Common myeloid progenitor, CD34-positive (primary cell): ENCODE measurements around the gene TMEM9.

ENCODE experiments used
- CTCF ChIA-PET: fragments of 350-600 bp; sonication (Branson Sonifier 250); formaldehyde crosslinking; loops from one replicate; lab custom pipeline; 2021; ENCODE audit warnings: antibody characterized with exemption; lab: Charles Lee
- POLR2A ChIA-PET: fragments of 350-600 bp; sonication (Branson Sonifier 250); formaldehyde crosslinking; loops from one replicate; lab custom pipeline; 2021; ENCODE audit warnings: antibody characterized with exemption; lab: Charles Lee
- DNase-seq, 3 donors: peaks; one replicate each; pipeline versions ENCODE4 v3.0.0 to v3.0.0-alpha.2; 2013
- H3K27ac ChIP-seq, 2 experiments: 1 replicate in 1 of 2; 2 replicates in 1 of 2; pipeline ENCODE4 v1.7.0; 2013; ENCODE audit warnings: inconsistent platforms in 2 of 2, low read length in 2 of 2, mild to moderate bottlenecking in 2 of 2, low read depth in 1 of 2, moderate library complexity in 1 of 2; ENCODE audit not compliant: severe bottlenecking in 2 of 2, insufficient read depth in 1 of 2, poor library complexity in 1 of 2
- H3K27me3 ChIP-seq, 5 experiments: replicated peaks in 2 of 5; 1 replicate in 3 of 5; 2 replicates in 2 of 5; pipeline versions ENCODE4 v1.6.1 to v1.7.0; 2013; ENCODE audit warnings: low read length in 4 of 5, mild to moderate bottlenecking in 2 of 5, moderate library complexity in 2 of 5, inconsistent platforms in 1 of 5; ENCODE audit not compliant: insufficient read depth in 5 of 5, control insufficient read depth in 4 of 5
- H3K36me3 ChIP-seq, 4 experiments: 1 replicate in 2 of 4; 2 replicates in 2 of 4; pipeline versions ENCODE4 v1.6.1 to v1.7.0; 2013; ENCODE audit warnings: low read length in 3 of 4, control low read depth in 1 of 4, mild to moderate bottlenecking in 1 of 4; ENCODE audit not compliant: control insufficient read depth in 4 of 4, insufficient read depth in 4 of 4
- H3K4me1 ChIP-seq, 4 experiments: 1 replicate in 3 of 4; 2 replicates in 1 of 4; pipeline versions ENCODE4 v1.6.1 to v1.7.1; 2013; ENCODE audit warnings: low read length in 3 of 4, mild to moderate bottlenecking in 3 of 4, control low read depth in 1 of 4, inconsistent platforms in 1 of 4, moderate library complexity in 1 of 4; ENCODE audit not compliant: control insufficient read depth in 4 of 4, insufficient read depth in 4 of 4; ENCODE audit errors: control extremely low read depth in 1 of 4
- H3K4me3 ChIP-seq, 7 experiments: 1 replicate in 4 of 7; 2 replicates in 3 of 7; pipeline versions ENCODE4 v1.5.1 to v1.7.0; 2013; ENCODE audit warnings: mild to moderate bottlenecking in 7 of 7, low read length in 6 of 7, moderate library complexity in 6 of 7, inconsistent platforms in 2 of 7, low read depth in 2 of 7, control low read depth in 1 of 7; ENCODE audit not compliant: insufficient read depth in 4 of 7, control insufficient read depth in 1 of 7; ENCODE audit errors: extremely low read depth in 1 of 7
- H3K9me3 ChIP-seq, 5 experiments: 1 replicate in 4 of 5; 2 replicates in 1 of 5; pipeline versions ENCODE4 v1.6.1 to v1.7.1; 2013; ENCODE audit warnings: low read length in 4 of 5, mild to moderate bottlenecking in 2 of 5, inconsistent platforms in 1 of 5, low read depth in 1 of 5, moderate library complexity in 1 of 5; ENCODE audit not compliant: control insufficient read depth in 4 of 5, insufficient read depth in 2 of 5; ENCODE audit errors: control extremely low read depth in 1 of 5
- WGBS: methylation state at CpG from one replicate; pipeline ENCODE4 v1.1.5; 2013; ENCODE audit not compliant: insufficient coverage; 5-methylcytosine and 5-hydroxymethylcytosine counted together

The TMEM9 gene

GRCh38 chr1:201131398-201131797 lies 22.9 kb downstream of the TMEM9 start:
- Histone ChIP-seq H3K9me3 (no peaks in the 10 kb centered on the region), H3K36me3 (peaks cover 4 to 23% (median 13%) of the 10 kb centered on the region in 4 experiments), H3K4me1 (no peaks in the 10 kb centered on the region), H3K27me3 (no peaks in the 10 kb centered on the region), H3K27ac (no peak overlapping the region), H3K4me3 (no peak overlapping the region)
- CTCF ChIA-PET, result no interaction called here
- POLR2A ChIA-PET, result no interaction called here
- WGBS, result 96% methylated on average over 4 of the region's 4 CpGs
- DNase-seq, result no peak

- ChIA-PET CTCF (interaction anchor here (3.4 kb wide), 1 partner anchor 10 kb away, joined by 14 read pairs; no protein-coding TSS in a partner anchor), POLR2A (no interaction called here)
- Histone ChIP-seq H3K27ac (no peak overlapping the region), H3K9me3 (no peaks in the 10 kb centered on the region), H3K36me3 (peaks cover 0 to under 1% (median 0%) of the 10 kb centered on the region in 4 experiments), H3K4me1 (no peaks in the 10 kb centered on the region), H3K27me3 (peaks cover 0 to 3% (median 0%) of the 10 kb centered on the region in 5 experiments), H3K4me3 (no peak overlapping the region)
- DNase-seq, result no peak
- WGBS, result over 99% methylated on average over 12 of the region's 13 CpGs
These were observed 25.3 kb downstream of the TMEM9 start for GRCh38 chr1:201128962-201129361.

DNA sequence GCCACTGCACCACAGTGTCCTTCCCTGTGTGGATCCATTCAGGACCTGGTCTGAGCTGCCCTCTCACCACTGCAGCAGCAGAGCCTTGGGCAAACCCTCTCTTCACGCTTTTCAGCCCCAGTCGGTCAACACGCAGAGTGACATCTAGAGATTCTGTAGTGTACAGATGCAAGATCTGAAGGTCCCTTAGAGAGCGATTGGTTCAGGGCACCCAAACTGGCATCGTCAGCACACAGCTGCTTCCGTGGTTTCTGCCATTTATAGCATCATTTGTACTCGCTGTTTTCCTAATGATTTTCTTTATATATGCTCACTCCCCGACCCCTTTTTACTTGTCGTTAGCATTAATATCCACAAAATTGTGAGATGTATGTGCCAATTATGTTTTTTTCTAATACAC lies 25.8 kb downstream of the TMEM9 start:
- Histone ChIP-seq H3K27ac (no peak overlapping the region), H3K4me1 (no peaks in the 10 kb centered on the region), H3K36me3 (no peaks in the 10 kb centered on the region), H3K4me3 (no peak overlapping the region), H3K27me3 (peaks cover 0 to 6% (median 0%) of the 10 kb centered on the region in 5 experiments), H3K9me3 (no peaks in the 10 kb centered on the region)
- CTCF ChIA-PET, result interaction anchor here (3.4 kb wide), 1 partner anchor 9 kb away, joined by 14 read pairs; no protein-coding TSS in a partner anchor
- WGBS, result 93% methylated on average over 6 of the region's 9 CpGs
- POLR2A ChIA-PET, result no interaction called here
- peak in 1 of 3 donors; percentile 4 for DNase-seq

DNA sequence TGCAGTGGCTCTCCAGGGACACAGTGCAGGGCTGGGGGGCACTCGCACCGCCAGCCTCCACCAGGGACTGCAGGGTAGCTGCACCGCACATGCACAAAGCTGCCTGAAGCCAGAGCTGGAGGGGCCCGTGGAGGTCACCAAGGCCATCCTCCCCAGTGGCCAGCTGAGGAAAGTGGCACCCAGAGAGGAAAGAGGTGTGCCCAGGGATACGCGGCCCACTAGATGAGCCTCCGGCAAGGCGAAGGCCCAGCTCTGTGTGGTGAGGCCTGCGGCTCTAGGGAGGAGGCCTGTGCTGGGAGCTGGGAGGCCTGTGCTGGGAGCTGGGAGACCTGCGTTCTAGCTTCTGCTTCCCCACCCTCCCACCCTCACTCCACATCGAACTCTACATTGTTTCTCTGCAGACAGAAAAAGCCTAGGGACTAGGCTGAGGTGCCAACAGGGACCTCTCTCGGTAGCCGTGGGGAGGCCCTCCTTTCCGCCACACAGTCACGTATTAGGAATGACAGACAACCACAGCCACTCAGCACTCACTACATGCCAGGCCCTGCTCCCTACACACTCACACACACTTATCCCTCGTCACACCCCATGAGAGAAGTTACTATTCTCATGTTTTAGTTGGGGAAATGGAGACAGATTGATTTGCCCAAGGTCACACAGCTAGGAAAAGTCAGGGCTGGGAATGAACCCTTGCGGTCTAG lies 26.4 kb downstream of the TMEM9 start:
- ChIA-PET CTCF (interaction anchor here (3.4 kb wide), 1 partner anchor 9 kb away, joined by 14 read pairs; no protein-coding TSS in a partner anchor), POLR2A (no interaction called here)
- Histone ChIP-seq H3K4me1 (no peaks in the 10 kb centered on the region), H3K36me3 (no peaks in the 10 kb centered on the region), H3K9me3 (no peaks in the 10 kb centered on the region), H3K4me3 (no peak overlapping the region), H3K27ac (no peak overlapping the region), H3K27me3 (peaks cover 0 to 6% (median 0%) of the 10 kb centered on the region in 5 experiments)
- DNase-seq, result no peak
- WGBS, result 96% methylated on average over 11 of the region's 17 CpGs

DNA sequence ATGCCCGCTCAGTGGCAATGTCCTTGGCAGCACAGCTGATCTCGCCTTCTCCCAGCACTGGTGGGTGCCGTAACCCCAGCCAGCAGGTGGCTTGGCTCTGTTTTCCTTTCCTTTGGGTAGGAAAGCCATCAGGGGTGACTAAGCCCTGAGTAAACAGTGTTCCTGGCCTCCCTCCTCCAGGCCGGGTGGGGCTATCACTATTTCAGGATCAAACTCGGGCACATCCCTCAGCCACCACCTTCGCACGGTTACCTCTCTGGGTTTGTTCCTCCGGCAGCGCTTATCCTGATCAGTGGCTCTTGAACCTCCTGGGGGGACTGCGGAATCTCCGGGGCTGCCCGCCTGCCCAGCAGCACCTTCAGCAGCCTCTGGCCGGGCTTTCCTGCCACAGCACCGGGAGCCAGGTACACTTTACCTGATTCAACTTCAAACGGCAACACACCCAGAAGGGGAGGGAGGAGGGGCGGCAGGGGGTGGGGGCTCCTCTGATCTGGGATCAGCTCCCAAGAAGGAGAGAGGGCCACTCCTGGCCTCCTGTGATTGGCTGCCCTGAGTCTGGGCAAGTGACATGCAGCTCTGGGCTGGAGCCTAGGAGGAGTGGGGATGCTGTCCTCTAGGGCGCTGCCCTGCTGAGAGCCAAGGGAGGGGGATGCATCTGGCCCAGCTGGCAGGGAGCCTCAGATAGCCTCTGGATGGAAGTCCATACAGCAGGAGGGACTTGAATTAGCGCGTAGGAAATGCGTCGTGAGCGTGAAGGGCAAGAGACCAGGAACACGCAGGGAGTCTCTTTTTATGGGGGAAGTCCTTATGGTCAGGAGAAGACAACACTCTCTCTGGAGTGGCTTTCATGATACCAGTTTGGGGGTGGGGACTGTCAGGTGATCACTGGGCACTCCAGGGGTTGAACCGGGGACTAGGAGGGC lies 27.2 kb downstream of the TMEM9 start, which contains the start of gene ASCL5:
Gene ASCL5, minus strand, starts transcription at position 353 of the 923 bp plus-strand sequence. CDS start 11,812 bp downstream, outside the sequence.
- no peaks in the 10 kb centered on the region for H3K36me3 ChIP-seq
- POLR2A ChIA-PET, result no interaction called here
- H3K27me3 ChIP-seq, result peaks cover 0 to 6% (median 0%) of the 10 kb centered on the region in 5 experiments
- WGBS, result 91% methylated on average over 21 of the region's 24 CpGs
- DNase-seq, result no peak
- no peaks in the 10 kb centered on the region for H3K4me1 ChIP-seq
- no peak within 1 kb of the TSS for H3K4me3 ChIP-seq
- CTCF ChIA-PET, result interaction anchor here (0.7 to 3.4 kb wide), 3 partner anchors 8 to 196 kb away, joined by 3 to 14 read pairs (median 5); no protein-coding TSS in a partner anchor
- no peaks in the 10 kb centered on the region for H3K9me3 ChIP-seq
- H3K27ac ChIP-seq, result no peak within 1 kb of the TSS

GRCh38 chr1:201126463-201126831 lies 27.8 kb downstream of the TMEM9 start:
- Histone ChIP-seq H3K9me3 (no peaks in the 10 kb centered on the region), H3K4me1 (no peaks in the 10 kb centered on the region), H3K4me3 (no peak overlapping the region), H3K27ac (no peak overlapping the region), H3K27me3 (peaks cover 0 to 6% (median 0%) of the 10 kb centered on the region in 5 experiments), H3K36me3 (no peaks in the 10 kb centered on the region)
- ChIA-PET POLR2A (no interaction called here), CTCF (interaction anchor here (1.3 kb wide), 1 partner anchor 13 kb away, joined by 5 read pairs; no protein-coding TSS in a partner anchor)
- no peak for DNase-seq
- WGBS, result 82% methylated on average over 3 of the region's 3 CpGs
